K562 (cell line): ENCODE results near the gene EEFSEC. TPM values are rescaled to one million over a fixed set of nuclear protein-coding genes. Genes with fewer than 3 reads are reported as not detected.

ENCODE experiments used
- ARID1B ChIP-seq: fragments of 450-650 bp; IDR thresholded peaks from 2 replicates; pipeline ENCODE4 v1.6.1; 2016; ENCODE audit warnings: antibody characterized with exemption, mild to moderate bottlenecking, inconsistent platforms
- ATF1 ChIP-seq, 2 experiments: fragments of 450-650 bp in 1 of 2; IDR thresholded peaks; 2 replicates each; pipeline ENCODE4 v1.6.1; 2016; ENCODE audit warnings: missing compliant biosample characterization in 1 of 2, missing genetic modification characterization in 1 of 2
- ATF3 ChIP-seq, 2 experiments: fragments of 450-650 bp in 1 of 2; sonication (generic) in 1 of 2; formaldehyde crosslinking in 1 of 2; IDR thresholded peaks in 1 of 2; conservative IDR thresholded peaks in 1 of 2; 2 replicates each; pipeline versions ENCODE4 v1.6.1 to v1.8.1; 2016 to 2023; ENCODE audit warnings: mild to moderate bottlenecking in 2 of 2, moderate library complexity in 2 of 2, inconsistent platforms in 1 of 2, missing genetic modification reagents in 1 of 2
- EHMT2 ChIP-seq: fragments of 450-650 bp; IDR thresholded peaks from 2 replicates; pipeline ENCODE4 v1.6.1; 2018; ENCODE audit warnings: antibody characterized with exemption
- GABPA ChIP-seq: fragments of 200-800 bp; sonication (Bioruptor generic); conservative IDR thresholded peaks from 2 replicates; pipeline ENCODE4 v1.6.1; 2016; ENCODE audit warnings: low read depth, missing genetic modification characterization, missing compliant biosample characterization
- MIER1 ChIP-seq: fragments of 450-650 bp; IDR thresholded peaks from 2 replicates; pipeline ENCODE4 v1.6.1; 2016; ENCODE audit warnings: antibody characterized with exemption, mild to moderate bottlenecking, low read depth
- MTF1 ChIP-seq: fragments of 250-450 bp; sonication (Bioruptor Pico); IDR thresholded peaks from 2 replicates; pipeline ENCODE4 v1.9.0; 2021; ENCODE audit warnings: moderate library complexity, mild to moderate bottlenecking, inconsistent platforms, borderline replicate concordance
- NUFIP1 ChIP-seq: fragments of 450-650 bp; IDR thresholded peaks from 2 replicates; pipeline ENCODE4 v1.6.1; 2018; ENCODE audit not compliant: partially characterized antibody
- POLR3A ChIP-seq: IDR thresholded peaks from 2 replicates; pipeline ENCODE4 v1.6.1; 2011; ENCODE audit warnings: borderline replicate concordance, mild to moderate bottlenecking, moderate library complexity; ENCODE audit not compliant: insufficient read length, insufficient read depth; ENCODE audit errors: extremely low read depth
- RCOR1 ChIP-seq, 2 experiments: IDR thresholded peaks; 2 replicates each; pipeline ENCODE4 v1.6.1; 2012; ENCODE audit warnings: low read depth in 2 of 2, low read length in 2 of 2, borderline replicate concordance in 1 of 2, improper control_type of control experiment in 1 of 2
- SIX5 ChIP-seq, 2 experiments: IDR thresholded peaks; 2 replicates each; pipeline ENCODE4 v1.6.1; 2011; ENCODE audit warnings: low read length in 2 of 2, borderline replicate concordance in 1 of 2, low read depth in 1 of 2, mild to moderate bottlenecking in 1 of 2, moderate library complexity in 1 of 2; ENCODE audit not compliant: insufficient read depth in 1 of 2
- TRIM24 ChIP-seq, 2 experiments: fragments of 450-650 bp; IDR thresholded peaks; 2 replicates each; pipeline ENCODE4 v1.6.1; 2016
- ZFX ChIP-seq: sonication (generic); formaldehyde crosslinking; IDR thresholded peaks from 2 replicates; pipeline ENCODE4 v1.8.0; 2022; ENCODE audit warnings: mild to moderate bottlenecking, missing genetic modification reagents, moderate library complexity
- polyA plus RNA-seq, 8 experiments: library from polyadenylated mRNA; depleted of rRNA in 4 of 8; stranded (reverse) in 5 of 8; unstranded in 3 of 8; fragments of >200 nt; fragmentation: Nextera tagmentation in 2 of 8; fragmentation: Illumina TruSeq in 1 of 8; extraction: Ambion mirVana in 2 of 8; extraction: Trizol in 1 of 8; gene quantifications; 2 replicates each; pipeline versions ENCODE4 v1.2.1 to v1.2.3, GENCODE V29; 2011 to 2014; ENCODE audit warnings: inconsistent platforms in 1 of 8, missing spikeins in 1 of 8
- total RNA-seq, 7 experiments: library from RNA; depleted of rRNA in 6 of 7; stranded (reverse); fragments of >200 nt in 6 of 7; fragmentation: Illumina TruSeq in 2 of 7; extraction: Trizol in 2 of 7; gene quantifications; 2 replicates each; pipeline versions ENCODE4 v1.2.1 to v1.2.3, GENCODE V29; 2011 to 2021; ENCODE audit warnings: low replicate concordance in 1 of 7
- TF ChIP-seq, protein P1 (sequence below), 2 experiments: fragments of 450-650 bp in 1 of 2; sonication (generic) in 1 of 2; formaldehyde crosslinking; conservative IDR thresholded peaks; 2 replicates each; pipeline versions ENCODE4 v1.4.0 to v1.8.1; 2020 to 2022; ENCODE audit warnings: mild to moderate bottlenecking in 1 of 2, missing genetic modification reagents in 1 of 2
- TF ChIP-seq, protein P2 (sequence below), 2 experiments: fragments of 450-650 bp; IDR thresholded peaks; 2 replicates each; pipeline ENCODE4 v1.6.1; 2016
- TF ChIP-seq, protein P3 (sequence below): fragments of 450-650 bp; IDR thresholded peaks from 2 replicates; pipeline ENCODE4 v1.6.1; 2018; ENCODE audit not compliant: partially characterized antibody
- TF ChIP-seq, protein P4 (sequence below): sonication (generic); formaldehyde crosslinking; IDR thresholded peaks from 2 replicates; pipeline ENCODE4 v1.8.0; 2022; ENCODE audit warnings: missing genetic modification reagents, mild to moderate bottlenecking, borderline replicate concordance

Gene EEFSEC
- total and polyA plus RNA-seq, 9 of the 15 experiments (the other 6 are each of a cell fraction or from before 2014, with no cell fraction given), result 0.35 to 11.8 (median 7.7) TPM

DNA sequence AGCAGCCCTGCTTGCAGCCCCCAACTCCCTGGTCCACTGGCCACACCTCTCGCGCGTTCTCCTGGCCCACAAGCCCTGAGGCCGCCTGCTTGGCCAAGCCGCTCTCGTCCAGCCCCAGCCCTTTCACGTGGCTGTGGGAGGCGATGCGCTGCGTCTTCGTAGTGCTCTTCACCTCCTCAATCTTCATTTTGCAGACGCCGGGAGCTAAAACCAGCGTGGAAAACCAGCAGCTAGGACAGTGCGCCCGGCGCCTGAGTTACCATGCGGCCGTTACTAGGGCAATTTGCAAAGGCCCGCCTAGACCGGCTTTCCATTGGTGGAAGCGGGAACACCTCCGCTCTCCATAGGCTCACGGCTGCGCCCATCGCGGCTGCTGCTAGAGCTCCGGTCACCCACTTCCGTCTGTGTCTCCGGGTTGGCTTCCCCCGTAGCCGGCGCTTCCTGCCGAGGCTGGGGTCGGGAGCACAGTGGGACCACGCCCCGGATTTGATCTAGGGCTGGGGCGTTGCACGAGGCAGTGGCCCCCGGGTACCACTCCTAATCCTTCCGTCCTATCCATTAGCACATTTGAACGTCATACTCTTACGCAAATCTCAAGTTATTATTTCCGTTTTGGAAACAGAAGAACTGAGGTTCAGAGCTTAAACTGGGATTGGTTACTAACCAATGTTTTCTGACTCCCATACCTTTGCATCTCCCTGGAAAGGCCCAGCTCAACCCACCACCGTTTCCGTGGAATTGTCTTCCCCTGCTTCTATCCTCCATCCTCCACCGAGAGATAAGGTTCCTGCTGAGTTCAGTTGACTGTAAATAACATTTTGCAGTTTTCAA is 29.5 kb upstream of the EEFSEC start, which contains the start of gene RUVBL1 (continued):
- TF ChIP-seq NUFIP1, result peak; percentile 57
- TF ChIP-seq MIER1, result no peak
- TF ChIP-seq RCOR1 (IDR thresholded peaks at IDR 0.05; ENCODE audit: borderline replicate concordance in 1 of 2, low read depth in 2 of 2, low read length in 2 of 2), result 0 out of 4 replicates have a peak, but pooled peaks of 1 of the 2 experiments have one; percentile 23
- peak; percentile 41 to 43; a peak in 2 of 4 replicates for TF ChIP-seq SIX5 (IDR thresholded peaks at IDR 0.05; ENCODE audit: borderline replicate concordance in 1 of 2, insufficient read depth in 1 of 2, low read depth in 1 of 2, low read length in 2 of 2)
- TF ChIP-seq ARID1B, result no peak
- TF ChIP-seq MTF1 (CRISPR knock-in tag), result no peak
- TF ChIP-seq, protein P1, sequence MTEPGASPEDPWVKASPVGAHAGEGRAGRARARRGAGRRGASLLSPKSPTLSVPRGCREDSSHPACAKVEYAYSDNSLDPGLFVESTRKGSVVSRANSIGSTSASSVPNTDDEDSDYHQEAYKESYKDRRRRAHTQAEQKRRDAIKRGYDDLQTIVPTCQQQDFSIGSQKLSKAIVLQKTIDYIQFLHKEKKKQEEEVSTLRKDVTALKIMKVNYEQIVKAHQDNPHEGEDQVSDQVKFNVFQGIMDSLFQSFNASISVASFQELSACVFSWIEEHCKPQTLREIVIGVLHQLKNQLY (CRISPR knock-in tag; conservative IDR thresholded peaks at IDR 0.05), result no peak
- TF ChIP-seq ATF3 (IDR thresholded peaks at IDR 0.05), result peak; percentile 30; the same call in 1 of the 2 replicates
- TF ChIP-seq ATF3 (CRISPR knock-in tag; conservative IDR thresholded peaks at IDR 0.05), result no peak
- TF ChIP-seq, protein P2, sequence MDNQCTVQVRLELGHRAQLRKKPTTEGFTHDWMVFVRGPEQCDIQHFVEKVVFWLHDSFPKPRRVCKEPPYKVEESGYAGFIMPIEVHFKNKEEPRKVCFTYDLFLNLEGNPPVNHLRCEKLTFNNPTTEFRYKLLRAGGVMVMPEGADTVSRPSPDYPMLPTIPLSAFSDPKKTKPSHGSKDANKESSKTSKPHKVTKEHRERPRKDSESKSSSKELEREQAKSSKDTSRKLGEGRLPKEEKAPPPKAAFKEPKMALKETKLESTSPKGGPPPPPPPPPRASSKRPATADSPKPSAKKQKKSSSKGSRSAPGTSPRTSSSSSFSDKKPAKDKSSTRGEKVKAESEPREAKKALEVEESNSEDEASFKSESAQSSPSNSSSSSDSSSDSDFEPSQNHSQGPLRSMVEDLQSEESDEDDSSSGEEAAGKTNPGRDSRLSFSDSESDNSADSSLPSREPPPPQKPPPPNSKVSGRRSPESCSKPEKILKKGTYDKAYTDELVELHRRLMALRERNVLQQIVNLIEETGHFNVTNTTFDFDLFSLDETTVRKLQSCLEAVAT (IDR thresholded peaks at IDR 0.05), result peak in 1 of 2 experiments; percentile 71; a peak in 2 of 4 replicates
- TF ChIP-seq GABPA (tag), result peak; percentile 99
- TF ChIP-seq EHMT2, result peak; percentile 86
- TF ChIP-seq, protein P3, sequence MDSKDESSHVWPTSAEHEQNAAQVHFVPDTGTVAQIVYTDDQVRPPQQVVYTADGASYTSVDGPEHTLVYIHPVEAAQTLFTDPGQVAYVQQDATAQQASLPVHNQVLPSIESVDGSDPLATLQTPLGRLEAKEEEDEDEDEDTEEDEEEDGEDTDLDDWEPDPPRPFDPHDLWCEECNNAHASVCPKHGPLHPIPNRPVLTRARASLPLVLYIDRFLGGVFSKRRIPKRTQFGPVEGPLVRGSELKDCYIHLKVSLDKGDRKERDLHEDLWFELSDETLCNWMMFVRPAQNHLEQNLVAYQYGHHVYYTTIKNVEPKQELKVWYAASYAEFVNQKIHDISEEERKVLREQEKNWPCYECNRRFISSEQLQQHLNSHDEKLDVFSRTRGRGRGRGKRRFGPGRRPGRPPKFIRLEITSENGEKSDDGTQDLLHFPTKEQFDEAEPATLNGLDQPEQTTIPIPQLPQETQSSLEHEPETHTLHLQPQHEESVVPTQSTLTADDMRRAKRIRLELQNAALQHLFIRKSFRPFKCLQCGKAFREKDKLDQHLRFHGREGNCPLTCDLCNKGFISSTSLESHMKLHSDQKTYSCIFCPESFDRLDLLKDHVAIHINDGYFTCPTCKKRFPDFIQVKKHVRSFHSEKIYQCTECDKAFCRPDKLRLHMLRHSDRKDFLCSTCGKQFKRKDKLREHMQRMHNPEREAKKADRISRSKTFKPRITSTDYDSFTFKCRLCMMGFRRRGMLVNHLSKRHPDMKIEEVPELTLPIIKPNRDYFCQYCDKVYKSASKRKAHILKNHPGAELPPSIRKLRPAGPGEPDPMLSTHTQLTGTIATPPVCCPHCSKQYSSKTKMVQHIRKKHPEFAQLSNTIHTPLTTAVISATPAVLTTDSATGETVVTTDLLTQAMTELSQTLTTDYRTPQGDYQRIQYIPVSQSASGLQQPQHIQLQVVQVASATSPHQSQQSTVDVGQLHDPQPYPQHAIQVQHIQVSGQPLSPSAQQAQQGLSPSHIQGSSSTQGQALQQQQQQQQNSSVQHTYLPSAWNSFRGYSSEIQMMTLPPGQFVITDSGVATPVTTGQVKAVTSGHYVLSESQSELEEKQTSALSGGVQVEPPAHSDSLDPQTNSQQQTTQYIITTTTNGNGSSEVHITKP, result peak; percentile 91
- TF ChIP-seq ZFX, result peak; percentile 65
- 0 out of 2 replicates have a peak, but pooled peaks have one; percentile 18 for TF ChIP-seq ATF1 (CRISPR knock-in tag; IDR thresholded peaks at IDR 0.05)
- TF ChIP-seq ATF1 (tag; IDR thresholded peaks at IDR 0.05), result peak; percentile 91
- TF ChIP-seq, protein P4, sequence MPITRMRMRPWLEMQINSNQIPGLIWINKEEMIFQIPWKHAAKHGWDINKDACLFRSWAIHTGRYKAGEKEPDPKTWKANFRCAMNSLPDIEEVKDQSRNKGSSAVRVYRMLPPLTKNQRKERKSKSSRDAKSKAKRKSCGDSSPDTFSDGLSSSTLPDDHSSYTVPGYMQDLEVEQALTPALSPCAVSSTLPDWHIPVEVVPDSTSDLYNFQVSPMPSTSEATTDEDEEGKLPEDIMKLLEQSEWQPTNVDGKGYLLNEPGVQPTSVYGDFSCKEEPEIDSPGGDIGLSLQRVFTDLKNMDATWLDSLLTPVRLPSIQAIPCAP (CRISPR knock-in tag), result no peak
- no peak for TF ChIP-seq POLR3A
- peak in 1 of 2 experiments; percentile 97; a peak in 2 of 4 replicates for TF ChIP-seq TRIM24 (IDR thresholded peaks at IDR 0.05)
